ENCODE measurements around the gene RAD17.
"Not testable (repeated sequence)": the region's sequence is repeated elsewhere in the genome, so short reads cannot be mapped to it uniquely, and the experiment has no call there.

GRCh38 chr5:69370335-69370734, 717 bp downstream of the RAD17 start:
- not testable (repeated sequence) for TF ChIP-seq CTCF (IDR thresholded peaks at IDR 0.05; ENCODE audit: insufficient read depth, low read length, poor library complexity, severe bottlenecking); EZH2phosphoT487 (conservative IDR thresholded peaks at IDR 0.05; ENCODE audit: low read length)

All from SU-DHL-6 (cell line).